Activated effector memory CD4-positive, alpha-beta T cell treated with anti-CD3 and anti-CD28 coated beads, Interleukin-2, amount 50 U/mL, for 16 hours (primary cell): Measurements from ENCODE around the gene ADGRB2.
"Not testable (repeated sequence)": the region's sequence is repeated elsewhere in the genome, so short reads cannot be mapped to it uniquely, and the experiment has no call there.

Experiments used
- DNase-seq: peaks from one replicate; pipeline ENCODE4 v3.0.0-alpha.2; 2020

Gene ADGRB2

DNA sequence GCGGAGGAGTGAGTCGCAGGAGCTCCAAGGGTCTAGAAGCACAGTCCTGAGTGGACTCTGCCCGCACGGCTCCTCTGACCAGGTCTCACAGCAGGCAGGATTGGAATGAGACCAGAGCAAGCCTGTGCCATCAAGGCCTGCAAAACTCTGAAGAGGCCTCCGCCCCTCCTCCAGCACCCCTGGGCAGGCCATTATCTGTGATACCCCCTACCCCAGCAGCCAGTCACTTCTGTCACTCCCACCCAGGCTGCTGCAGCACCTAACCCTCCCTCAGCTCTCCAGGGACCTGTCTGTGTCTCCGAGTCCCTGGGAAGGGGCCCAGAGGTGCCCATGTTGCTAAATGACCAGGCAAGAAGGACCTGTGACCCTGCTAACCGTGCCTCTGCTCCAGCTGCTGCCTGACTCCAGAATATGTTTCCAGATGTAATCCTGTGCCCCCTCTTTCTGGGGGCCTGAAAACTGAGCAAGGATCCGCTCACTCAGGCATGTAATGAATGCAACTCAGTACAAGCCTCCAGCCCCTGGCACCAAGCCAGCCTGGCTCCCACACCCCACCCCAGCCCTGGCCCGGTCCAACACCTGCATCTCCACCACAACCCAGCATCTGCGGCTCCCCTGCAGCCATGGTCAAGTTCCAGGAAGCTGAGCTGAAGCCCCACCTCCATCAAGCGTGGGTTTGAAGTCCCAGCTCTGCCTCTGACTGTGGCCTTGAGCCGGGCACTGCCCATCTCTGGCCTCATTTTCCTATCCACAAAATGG lies 38.2 kb downstream of the ADGRB2 start:
- no peak for DNase-seq

GRCh38 chr1:31725134-31725533 lies 39.0 kb downstream of the ADGRB2 start:
- DNase-seq, result no peak

DNA sequence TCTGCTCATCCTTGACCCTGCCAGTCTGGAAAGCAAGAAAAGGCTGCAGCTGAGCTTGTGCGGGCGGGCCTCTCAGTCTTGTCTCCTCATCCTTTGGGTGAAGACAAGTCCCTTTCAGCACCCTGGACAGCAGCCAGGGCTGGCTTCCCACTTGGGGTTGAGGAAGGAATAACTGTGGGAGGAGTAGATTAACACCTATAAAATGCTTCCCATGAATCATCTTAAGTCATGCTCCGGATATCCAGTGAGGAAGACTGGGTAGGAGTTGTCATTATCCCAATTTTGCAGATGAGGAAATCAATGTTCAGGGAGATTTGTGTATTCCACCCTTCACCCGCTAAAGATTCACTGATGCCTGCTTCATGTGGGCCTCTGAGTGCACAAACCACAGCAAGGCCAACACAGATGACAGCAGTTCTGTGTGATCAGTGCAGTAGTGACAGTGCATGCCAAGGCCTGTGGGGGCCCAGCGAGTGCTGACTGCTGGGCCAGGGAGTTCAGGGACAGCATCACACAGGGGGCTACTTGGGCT lies 40.2 kb downstream of the ADGRB2 start:
- peak; percentile 75 for DNase-seq

GRCh38 chr1:31718327-31718897 lies 45.7 kb downstream of the ADGRB2 start:
- no peak for DNase-seq

- DNase-seq, result no peak
Observed at GRCh38 chr1:31717341-31717740, 46.8 kb downstream of the ADGRB2 start.

DNA sequence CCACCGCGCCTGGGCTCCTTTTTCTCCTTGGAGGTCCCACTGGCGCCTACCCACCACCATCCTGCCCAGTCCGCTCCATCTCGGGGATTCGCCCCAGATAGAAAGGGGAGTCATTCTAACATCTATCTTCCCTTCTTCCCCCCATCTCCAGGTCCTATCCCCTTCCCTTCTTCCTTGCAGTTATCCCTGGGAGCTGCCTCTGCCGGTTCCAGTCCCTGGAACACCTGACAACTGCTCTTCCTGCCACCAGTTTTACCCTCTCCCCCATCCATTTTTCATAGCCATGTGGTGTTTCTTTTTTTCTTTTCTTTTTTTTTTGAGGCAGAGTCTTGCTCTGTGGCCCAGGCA lies 48.3 kb downstream of the ADGRB2 start:
- no peak for DNase-seq

- peak; percentile 72 for DNase-seq
Observed at GRCh38 chr1:31715087-31715872, 48.9 kb downstream of the ADGRB2 start.

GRCh38 chr1:31714442-31715086 lies 49.6 kb downstream of the ADGRB2 start:
- DNase-seq, result no peak

GRCh38 chr1:31712630-31713029 lies 51.5 kb downstream of the ADGRB2 start:
- DNase-seq, result no peak

DNA sequence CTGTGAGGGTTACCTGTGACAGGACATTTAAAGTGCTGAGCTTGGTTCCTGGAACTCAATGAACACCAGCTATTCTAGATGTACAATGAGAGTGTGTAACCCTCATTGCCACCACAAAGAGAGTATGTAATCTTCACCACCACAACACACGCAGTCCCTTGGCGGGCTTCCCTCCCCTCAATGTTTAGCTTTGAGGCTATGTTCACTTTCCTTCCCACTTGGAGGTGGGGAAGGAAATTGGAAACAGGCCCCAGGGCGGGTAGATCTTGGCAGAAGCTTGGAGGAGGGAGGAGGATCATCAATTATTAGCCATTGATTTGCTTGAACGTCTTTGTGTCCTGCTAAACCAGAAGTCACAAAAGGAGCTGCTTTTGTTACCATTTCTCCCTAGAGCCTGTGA lies 52.1 kb downstream of the ADGRB2 start:
- DNase-seq, result no peak

- no peak for DNase-seq
Observed at GRCh38 chr1:31708324-31708723, 55.8 kb downstream of the ADGRB2 start.

- DNase-seq, result no peak
Observed at GRCh38 chr1:31707711-31708110, 56.4 kb downstream of the ADGRB2 start.

DNA sequence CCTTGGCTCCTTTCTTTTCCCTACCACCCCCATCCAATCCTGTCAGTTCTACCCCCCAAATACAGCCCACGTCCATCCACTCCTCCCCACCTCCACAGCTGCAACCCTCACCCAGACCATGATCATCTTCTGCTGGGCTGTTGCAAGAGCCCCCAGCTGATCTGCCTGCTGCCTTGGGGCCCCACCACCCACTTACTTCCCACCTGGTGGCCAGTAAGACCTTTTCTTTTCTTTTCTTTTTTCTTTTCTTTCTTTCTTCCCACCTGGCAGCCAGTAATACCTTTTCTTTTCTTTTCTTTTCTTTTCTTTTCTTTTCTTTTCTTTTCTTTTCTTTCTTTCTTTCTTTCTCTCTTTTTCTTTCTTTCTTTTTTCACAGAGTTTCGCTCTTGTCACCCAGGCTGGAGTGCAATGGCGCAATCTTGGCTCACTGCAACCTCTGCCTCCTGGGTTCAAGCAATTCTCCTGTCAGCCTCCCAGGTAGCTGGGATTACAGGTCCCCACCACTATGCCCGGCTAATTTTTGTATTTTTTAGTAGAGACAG lies 57.0 kb downstream of the ADGRB2 start:
- DNase-seq, result not testable (repeated sequence)

- DNase-seq, result no peak
Observed at GRCh38 chr1:31706384-31707058, 57.6 kb downstream of the ADGRB2 start.

- DNase-seq, result peak; percentile 83
Observed at GRCh38 chr1:31705080-31705866, 58.9 kb downstream of the ADGRB2 start.

DNA sequence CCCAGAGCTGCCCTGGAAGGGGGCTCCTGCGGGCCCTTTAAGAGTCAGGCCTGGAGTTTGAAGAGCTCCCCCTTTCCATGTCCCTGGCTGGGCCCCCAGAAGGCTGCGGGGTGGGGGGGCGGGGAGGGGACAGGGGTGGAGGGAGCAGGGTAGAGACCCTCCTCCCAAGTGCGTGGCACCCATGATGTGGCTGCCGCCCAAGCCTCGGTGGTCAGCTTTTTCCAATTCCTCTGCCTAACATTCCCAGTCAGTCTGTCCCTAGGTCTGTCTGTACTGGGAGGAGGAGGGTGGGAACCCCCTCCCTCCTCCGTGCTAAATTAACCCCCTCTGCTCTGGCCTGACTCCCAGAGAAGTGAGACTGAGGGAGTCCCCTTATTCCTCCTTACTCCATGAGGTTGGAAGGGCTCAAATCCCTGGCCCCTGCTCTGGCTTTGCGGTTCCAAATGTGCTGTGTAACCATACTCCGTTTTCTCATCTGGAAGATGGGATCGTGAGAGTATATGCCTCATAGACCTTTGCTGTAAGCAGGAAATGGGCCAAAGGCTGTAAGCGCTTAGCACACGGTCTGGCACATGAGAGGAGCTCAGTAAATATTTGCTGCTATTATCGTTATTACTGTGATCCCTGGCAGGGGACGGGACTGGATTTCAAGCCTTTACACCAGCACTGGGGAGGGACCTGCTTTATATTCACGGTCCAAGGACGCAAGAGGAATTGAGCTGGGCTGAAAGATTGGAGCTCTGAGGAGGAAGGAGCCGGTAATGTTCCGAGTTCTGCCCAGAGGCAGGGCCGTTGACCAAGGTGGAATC lies 59.7 kb downstream of the ADGRB2 start:
- no peak for DNase-seq

DNA sequence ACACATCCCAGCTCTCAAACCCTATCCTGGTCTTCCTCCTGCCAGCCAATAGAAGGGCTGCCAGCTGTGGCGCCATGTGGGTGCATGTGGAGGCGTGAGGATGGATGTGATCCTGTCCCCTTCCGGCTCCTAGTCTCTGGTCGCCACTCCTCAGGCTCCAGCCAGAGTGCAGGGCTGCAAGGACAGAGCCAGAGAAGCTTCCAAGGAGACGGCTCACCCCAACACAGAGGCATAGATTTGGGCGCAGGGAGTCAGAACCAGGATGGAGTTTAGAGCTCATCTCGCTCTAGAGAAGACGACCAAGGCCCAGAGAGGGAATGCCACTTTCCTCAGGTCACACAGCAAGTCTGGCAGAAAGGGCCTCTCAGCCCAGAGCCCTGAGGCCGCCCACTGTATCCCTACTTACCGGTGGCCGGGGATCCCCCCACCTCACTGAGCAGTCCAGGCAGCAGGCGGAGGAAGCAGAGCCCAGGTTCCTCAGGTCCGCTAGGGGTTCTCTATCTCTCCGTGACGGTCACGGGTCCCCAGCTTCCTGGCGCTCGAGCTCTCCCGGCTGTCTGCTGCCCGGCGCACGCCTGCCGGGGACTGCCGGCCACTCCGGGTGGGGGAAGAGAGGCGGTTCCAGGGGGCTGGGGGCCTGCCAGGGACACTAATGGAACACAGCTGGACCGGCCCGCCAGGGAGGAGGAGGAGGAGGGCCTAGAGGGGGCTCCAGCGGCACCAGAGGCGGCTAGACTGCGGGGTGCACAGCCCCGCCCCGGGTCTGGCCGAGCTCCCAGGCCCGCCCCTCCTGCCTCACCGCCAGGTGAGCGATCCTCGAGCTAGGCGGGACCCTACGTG lies 60.5 kb downstream of the ADGRB2 start, which contains the start of gene COL16A1:
Gene COL16A1 (minus strand): TSS at position 587 of the 840 bp plus-strand sequence. CDS start 1,824 bp downstream, outside the sequence.
- no peak for DNase-seq

- DNase-seq, result no peak
Observed at GRCh38 chr1:31702836-31703404, 61.2 kb downstream of the ADGRB2 start.

- peak; percentile 74 for DNase-seq
Observed at GRCh38 chr1:31701091-31701736, 62.9 kb downstream of the ADGRB2 start.
